Measurements from ENCODE around the gene UNC5C. TPM values are rescaled to one million over a fixed set of nuclear protein-coding genes. Genes with fewer than 3 reads are reported as not detected.

UNC5C gene
- total RNA-seq, 2 experiments from 2014 or later = not detected

GRCh38 chr4:95522682-95523530, 25.9 kb downstream of the UNC5C start:
- TF ChIP-seq, protein P1, sequence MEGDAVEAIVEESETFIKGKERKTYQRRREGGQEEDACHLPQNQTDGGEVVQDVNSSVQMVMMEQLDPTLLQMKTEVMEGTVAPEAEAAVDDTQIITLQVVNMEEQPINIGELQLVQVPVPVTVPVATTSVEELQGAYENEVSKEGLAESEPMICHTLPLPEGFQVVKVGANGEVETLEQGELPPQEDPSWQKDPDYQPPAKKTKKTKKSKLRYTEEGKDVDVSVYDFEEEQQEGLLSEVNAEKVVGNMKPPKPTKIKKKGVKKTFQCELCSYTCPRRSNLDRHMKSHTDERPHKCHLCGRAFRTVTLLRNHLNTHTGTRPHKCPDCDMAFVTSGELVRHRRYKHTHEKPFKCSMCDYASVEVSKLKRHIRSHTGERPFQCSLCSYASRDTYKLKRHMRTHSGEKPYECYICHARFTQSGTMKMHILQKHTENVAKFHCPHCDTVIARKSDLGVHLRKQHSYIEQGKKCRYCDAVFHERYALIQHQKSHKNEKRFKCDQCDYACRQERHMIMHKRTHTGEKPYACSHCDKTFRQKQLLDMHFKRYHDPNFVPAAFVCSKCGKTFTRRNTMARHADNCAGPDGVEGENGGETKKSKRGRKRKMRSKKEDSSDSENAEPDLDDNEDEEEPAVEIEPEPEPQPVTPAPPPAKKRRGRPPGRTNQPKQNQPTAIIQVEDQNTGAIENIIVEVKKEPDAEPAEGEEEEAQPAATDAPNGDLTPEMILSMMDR (IDR thresholded peaks at IDR 0.05) = no peak
- no peak for DNase-seq
- POLR2A ChIA-PET = no interaction called here
- no peak for ATAC-seq
- Mint-ChIP-seq H3K4me3 (no peak overlapping the region), H3K9me3 (no peaks in the 10 kb centered on the region), H3K36me3 (ENCODE audit: low read depth) (no peaks in the 10 kb centered on the region), H3K27ac (no peak overlapping the region), H3K4me1 (ENCODE audit: low read depth) (no peaks in the 10 kb centered on the region), H3K27me3 (no peaks in the 10 kb centered on the region)
- CTCF ChIA-PET = interaction anchor here (2.0 kb wide), 1 partner anchor 12 kb away, joined by 6 read pairs; no protein-coding TSS in a partner anchor
- intact Hi-C loops (cut with micrococcal nuclease) = no loop called here

DNA sequence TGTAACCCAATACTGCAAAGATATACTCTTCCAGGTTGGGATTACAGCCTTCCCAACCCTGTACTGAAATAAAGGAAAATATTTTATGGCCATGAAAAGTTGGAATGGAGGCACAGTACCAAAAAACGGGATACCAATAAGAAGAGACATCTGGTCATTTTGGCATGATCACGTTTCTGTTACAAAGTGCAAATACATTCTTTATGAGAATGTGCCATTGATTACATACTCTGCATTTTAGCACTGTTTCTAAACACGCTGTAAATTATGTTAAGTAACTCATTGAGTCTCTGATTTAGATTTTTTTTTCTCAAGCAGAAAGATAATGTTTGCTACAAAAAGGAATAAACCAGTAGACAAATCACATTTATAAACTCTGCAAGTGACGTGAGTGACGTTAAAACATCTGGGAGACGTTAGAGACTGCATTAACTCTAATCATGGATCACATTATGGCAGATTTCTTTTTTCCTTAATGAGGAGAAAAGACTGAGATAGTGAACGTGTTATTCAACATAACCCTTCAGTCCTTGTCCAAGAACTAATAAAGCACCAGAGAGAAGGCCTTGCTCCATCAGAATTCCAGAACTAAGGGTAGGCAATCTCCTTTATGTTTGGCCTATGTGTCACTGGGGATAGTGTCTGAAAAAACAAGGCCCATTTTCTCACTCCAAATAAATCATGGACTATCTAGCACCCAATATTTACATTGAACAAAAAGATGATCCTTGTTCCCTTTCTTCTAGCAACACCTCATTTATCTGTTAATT, 31.0 kb downstream of the UNC5C start:
- intact Hi-C loops (cut with micrococcal nuclease) = no loop called here
- Mint-ChIP-seq H3K27me3 (no peaks in the 10 kb centered on the region), H3K4me1 (ENCODE audit: low read depth) (no peaks in the 10 kb centered on the region), H3K9me3 (no peaks in the 10 kb centered on the region), H3K4me3 (no peak overlapping the region), H3K36me3 (ENCODE audit: low read depth) (no peaks in the 10 kb centered on the region), H3K27ac (no peak overlapping the region)
- ChIA-PET CTCF (no interaction called here), POLR2A (no interaction called here)
- no peak for ATAC-seq
- DNase-seq = no peak
- TF ChIP-seq, protein P1 (IDR thresholded peaks at IDR 0.05) = no peak

DNA sequence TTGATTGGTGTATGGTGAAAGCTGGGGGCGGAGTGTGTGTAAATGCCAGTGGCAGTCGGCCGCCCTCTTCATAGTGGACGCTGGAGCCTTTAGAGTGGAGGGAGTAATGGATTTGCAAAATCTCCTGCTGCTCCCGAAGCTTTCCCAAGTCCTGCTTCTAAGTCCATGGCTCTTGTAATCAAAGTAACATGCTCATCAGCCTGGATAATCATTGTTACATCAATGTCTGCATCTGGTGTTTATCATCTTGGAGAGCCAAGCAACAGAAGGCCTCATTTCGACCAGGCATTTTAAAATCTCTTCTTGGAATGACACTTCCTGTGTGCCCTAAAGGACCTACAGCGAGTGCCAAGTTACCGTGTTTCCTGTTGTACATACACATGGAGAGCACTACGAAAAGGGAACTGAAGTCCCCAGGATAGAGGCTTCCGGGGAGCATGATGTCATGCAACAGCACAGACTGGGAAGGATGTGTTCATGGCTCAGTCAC, 32.2 kb downstream of the UNC5C start:
- no peaks in the 10 kb centered on the region for H3K36me3 Mint-ChIP-seq (ENCODE audit: low read depth)
- no peaks in the 10 kb centered on the region for H3K4me1 Mint-ChIP-seq (ENCODE audit: low read depth)
- POLR2A ChIA-PET = no interaction called here
- H3K27me3 Mint-ChIP-seq = no peaks in the 10 kb centered on the region
- H3K4me3 Mint-ChIP-seq = no peak overlapping the region
- no peak overlapping the region for H3K27ac Mint-ChIP-seq
- CTCF ChIA-PET = no interaction called here
- intact Hi-C loops (cut with micrococcal nuclease) = no loop called here
- no peaks in the 10 kb centered on the region for H3K9me3 Mint-ChIP-seq
- ATAC-seq (no peak), DNase-seq (no peak)
- TF ChIP-seq, protein P1 (IDR thresholded peaks at IDR 0.05) = no peak

GRCh38 chr4:95515589-95515988, 33.2 kb downstream of the UNC5C start:
- no peak for ATAC-seq
- CTCF ChIA-PET = no interaction called here
- Mint-ChIP-seq H3K4me1 (ENCODE audit: low read depth) (no peaks in the 10 kb centered on the region), H3K27me3 (no peaks in the 10 kb centered on the region), H3K4me3 (no peak overlapping the region), H3K9me3 (no peaks in the 10 kb centered on the region), H3K36me3 (ENCODE audit: low read depth) (no peaks in the 10 kb centered on the region), H3K27ac (no peak overlapping the region)
- TF ChIP-seq, protein P1 (IDR thresholded peaks at IDR 0.05) = no peak
- DNase-seq = no peak
- POLR2A ChIA-PET = no interaction called here
- intact Hi-C loops (cut with micrococcal nuclease) = no loop called here

DNA sequence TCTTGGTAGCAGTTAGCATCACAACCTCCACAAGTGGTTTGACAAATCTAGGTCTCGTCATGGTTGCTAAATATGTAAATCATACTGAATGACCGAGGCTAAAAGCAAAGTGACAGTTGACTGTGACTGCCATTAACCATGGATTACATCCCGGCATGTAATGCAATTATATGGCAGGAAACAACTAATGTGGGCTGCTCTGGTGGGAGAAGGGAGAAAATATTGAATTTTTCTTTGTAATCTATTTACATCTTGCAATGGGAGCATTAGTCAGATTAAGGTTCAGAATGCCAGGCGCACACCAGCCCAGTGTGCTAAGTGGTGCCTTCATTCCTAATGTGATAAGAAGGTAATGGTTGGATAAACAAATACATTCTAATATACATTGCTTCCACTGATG, 35.8 kb downstream of the UNC5C start:
- Mint-ChIP-seq H3K27ac (no peak overlapping the region), H3K4me1 (ENCODE audit: low read depth) (no peaks in the 10 kb centered on the region), H3K4me3 (no peak overlapping the region), H3K9me3 (no peaks in the 10 kb centered on the region), H3K36me3 (ENCODE audit: low read depth) (no peaks in the 10 kb centered on the region), H3K27me3 (no peaks in the 10 kb centered on the region)
- ATAC-seq (no peak), DNase-seq (no peak)
- TF ChIP-seq, protein P1 (IDR thresholded peaks at IDR 0.05) = no peak
- CTCF ChIA-PET = no interaction called here
- intact Hi-C loops (cut with micrococcal nuclease) = no loop called here
- POLR2A ChIA-PET = no interaction called here

Measured in activated CD8-positive, alpha-beta T cell treated with anti-CD3 and anti-CD28 coated beads for 36 hours (primary cell).